ENCODE results near the gene TAF4.
"Not testable (repeated sequence)": the region's sequence is repeated elsewhere in the genome, so short reads cannot be mapped to it uniquely, and the experiment has no call there.

Gene TAF4

GRCh38 chr20:62059920-62060630 lies 5.6 kb downstream of the TAF4 start:
- FAIRE-seq (no peak), DNase-seq (ENCODE audit: extremely low spot score, insufficient read length, low read depth) (no peak)

- DNase-seq (ENCODE audit: extremely low spot score, insufficient read length, low read depth) (no peak), FAIRE-seq (no peak)
Observed at GRCh38 chr20:62059401-62059800, 6.3 kb downstream of the TAF4 start.

DNA sequence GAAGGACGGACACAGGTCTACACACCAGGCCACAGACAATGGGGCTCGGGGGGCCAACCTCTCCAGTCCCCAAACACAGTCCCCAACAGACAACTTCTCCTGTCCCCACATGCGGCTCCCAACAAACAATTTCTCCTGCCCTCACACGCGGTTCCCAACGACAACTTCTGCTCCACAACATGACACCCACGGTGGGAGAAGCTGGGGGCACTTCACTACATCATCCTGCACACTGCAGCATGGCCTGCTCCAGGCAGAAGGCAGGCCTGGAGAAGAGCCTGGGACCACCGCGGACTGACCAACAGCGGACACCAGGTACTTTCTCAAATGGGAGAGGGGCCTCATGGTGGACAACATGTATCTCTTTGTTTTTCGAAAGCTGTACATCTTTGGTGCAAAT lies 6.7 kb downstream of the TAF4 start:
- DNase-seq (ENCODE audit: extremely low spot score, insufficient read length, low read depth) (no peak), FAIRE-seq (no peak)

- DNase-seq (ENCODE audit: extremely low spot score, insufficient read length, low read depth): no peak
Observed at GRCh38 chr20:62056975-62057374, 8.7 kb downstream of the TAF4 start.

DNA sequence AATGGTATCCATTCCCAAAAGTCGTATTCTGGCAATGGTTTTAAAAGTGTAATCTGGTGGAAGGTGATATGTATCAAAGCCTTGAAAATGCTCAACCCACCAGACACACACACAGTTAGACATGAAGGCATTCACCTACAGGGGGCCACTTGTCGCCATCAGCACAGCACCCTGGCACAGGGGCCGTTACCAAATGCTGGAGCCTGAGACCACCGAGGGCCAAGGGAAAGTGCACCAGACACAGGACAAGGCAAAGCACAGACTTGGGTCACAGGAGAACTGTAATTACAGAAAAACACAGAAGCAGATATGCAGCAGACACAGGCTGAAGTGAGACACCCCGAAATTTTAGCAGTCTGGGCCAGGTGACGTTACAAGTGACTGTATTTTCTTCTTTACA lies 9.3 kb downstream of the TAF4 start:
- DNase-seq (ENCODE audit: extremely low spot score, insufficient read length, low read depth) (no peak), FAIRE-seq (no peak)

More at GRCh38 chr20:62056975-62057374, 8.7 kb downstream of the TAF4 start:
- FAIRE-seq: no peak

- DNase-seq (ENCODE audit: extremely low spot score, insufficient read length, low read depth); FAIRE-seq: not testable (repeated sequence)
Observed at GRCh38 chr20:62055862-62056115, 9.9 kb downstream of the TAF4 start.

- no peak for FAIRE-seq
- DNase-seq (ENCODE audit: extremely low spot score, insufficient read length, low read depth): no peak
Observed at GRCh38 chr20:62055106-62055861, 10.4 kb downstream of the TAF4 start.

DNA sequence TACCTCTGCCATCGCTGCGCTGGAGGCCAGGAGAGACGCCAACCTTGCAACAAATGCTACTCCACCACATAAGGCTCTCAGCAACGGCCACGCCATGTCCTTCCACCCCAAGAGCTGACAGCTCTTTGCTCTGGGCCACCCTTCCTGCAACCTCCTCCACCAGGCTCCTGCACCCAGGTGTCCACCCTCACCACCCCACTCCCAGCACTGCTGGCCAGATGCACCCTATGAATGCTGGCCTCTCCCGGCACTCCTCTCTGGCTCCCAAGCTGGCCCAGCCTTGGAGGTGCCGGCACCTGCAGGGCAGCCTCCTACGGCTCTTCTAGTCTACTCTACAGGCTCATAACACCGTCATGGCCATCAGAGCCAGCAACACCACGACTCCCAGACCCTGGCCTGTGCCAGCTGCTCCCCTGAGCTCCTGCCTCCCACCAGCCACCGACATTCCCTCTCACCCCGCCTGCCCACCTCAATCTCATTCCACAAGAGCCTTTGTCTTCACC lies 11.2 kb downstream of the TAF4 start:
- DNase-seq (ENCODE audit: extremely low spot score, insufficient read length, low read depth): no peak
- FAIRE-seq: no peak

- FAIRE-seq (no peak), DNase-seq (ENCODE audit: extremely low spot score, insufficient read length, low read depth) (no peak)
Observed at GRCh38 chr20:62053465-62054196, 12.1 kb downstream of the TAF4 start.

- FAIRE-seq (no peak), DNase-seq (ENCODE audit: extremely low spot score, insufficient read length, low read depth) (no peak)
Observed at GRCh38 chr20:62052842-62053464, 12.7 kb downstream of the TAF4 start.

DNA sequence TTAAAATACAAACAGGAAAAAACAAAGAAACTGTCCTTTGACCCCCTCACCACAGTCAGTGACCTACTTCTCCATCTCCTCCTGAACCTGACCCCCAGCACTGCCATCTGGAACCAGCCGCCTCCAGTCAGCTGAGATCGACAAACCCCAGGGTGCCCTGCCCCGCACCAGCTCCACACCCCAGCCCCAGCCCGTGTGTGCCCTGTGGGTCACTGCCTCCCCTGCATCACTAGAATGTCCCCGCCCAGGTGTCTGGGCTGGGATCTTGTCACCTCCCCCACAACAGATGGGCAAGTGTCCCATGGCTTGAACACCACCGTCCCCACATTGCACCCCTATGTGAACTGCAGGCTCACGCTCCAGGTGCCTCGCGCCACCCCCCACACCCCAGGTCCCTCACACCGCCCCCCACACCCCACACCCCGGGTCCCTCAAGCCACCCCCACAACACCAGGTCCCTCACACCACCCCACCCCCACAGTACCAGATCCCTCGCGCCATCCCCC lies 13.3 kb downstream of the TAF4 start:
- DNase-seq (ENCODE audit: extremely low spot score, insufficient read length, low read depth) (no peak), FAIRE-seq (no peak)

DNA sequence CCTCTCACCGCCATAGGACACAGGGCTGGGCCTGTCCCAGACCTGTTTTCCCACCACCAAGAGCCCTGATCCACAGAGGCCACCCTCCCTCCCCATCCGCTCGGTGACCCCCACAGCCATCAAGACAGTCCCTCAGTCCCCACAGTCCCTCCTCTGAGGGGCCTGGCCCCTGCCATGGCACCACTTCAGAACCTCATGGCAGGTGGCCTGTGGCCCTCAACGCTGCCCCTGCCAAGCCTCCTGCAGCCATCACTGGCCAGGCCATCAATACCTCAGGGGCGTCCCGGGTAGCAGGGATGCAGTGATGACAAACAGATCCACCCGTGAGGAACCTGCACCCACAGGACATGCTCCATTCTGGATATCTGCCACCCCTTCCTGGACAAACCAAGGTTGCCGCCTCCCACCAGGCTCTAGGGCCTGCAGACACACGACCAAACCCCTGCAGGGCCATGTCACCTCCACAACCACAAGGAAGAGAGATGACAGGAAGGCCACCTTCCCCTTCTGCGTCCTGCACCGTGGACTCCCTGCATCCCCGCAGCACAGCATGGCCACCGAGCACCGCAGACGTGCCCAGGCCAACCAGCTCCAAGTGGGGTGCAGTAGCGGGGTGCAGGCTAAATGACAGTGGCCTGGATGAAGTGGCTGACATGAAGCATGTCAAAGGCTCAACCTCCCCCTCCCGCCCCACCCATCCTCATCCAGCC lies 14.0 kb downstream of the TAF4 start:
- no peak for FAIRE-seq
- DNase-seq (ENCODE audit: extremely low spot score, insufficient read length, low read depth): no peak

- DNase-seq (ENCODE audit: extremely low spot score, insufficient read length, low read depth) (no peak), FAIRE-seq (no peak)
Observed at GRCh38 chr20:62051144-62051543, 14.5 kb downstream of the TAF4 start.

DNA sequence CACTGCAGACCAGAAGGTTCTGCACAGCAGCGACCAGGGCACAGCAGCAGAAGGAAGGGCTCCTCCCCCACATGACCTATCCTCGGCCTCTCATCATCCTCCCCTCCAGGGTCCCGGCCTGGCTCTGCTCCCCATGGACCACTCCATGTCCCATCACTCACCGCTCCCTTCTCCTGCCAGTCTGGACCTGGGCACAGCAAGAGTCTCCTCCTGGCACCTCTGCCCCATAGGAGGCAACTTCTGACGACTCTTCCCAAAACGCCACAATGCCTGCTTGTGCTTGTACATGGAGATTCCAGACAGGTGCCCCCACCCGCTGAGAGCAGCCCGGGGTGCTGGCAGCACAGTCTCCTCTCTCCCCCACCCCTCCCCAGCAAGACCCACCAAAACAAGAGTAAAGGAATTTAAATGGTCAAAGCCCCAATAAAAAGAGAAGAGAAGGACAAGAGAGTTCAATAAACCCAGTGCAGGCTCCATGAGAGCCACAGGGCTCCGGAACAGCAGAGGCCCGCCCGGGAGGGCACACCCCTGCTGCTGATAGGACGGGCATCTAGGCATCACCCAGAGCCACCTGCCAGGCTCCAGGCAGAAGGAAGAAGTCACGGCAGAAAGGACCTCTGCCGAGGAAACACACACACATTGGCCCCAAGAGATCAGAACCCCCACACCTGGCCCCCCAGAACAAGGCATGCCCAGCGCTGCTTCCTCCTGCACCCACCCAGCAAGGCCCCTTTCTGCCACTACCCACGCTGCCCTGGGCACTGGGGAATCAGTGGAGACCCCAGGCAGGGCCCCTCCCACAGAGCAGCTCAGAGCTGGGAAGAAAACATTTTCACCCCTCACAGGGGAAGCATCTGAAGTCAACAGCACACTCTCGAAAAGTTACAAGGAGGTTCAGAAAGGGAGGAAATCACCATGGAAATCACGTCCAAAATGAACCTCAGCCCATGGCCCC lies 15.2 kb downstream of the TAF4 start:
- no peak for FAIRE-seq
- no peak for DNase-seq (ENCODE audit: extremely low spot score, insufficient read length, low read depth)

DNA sequence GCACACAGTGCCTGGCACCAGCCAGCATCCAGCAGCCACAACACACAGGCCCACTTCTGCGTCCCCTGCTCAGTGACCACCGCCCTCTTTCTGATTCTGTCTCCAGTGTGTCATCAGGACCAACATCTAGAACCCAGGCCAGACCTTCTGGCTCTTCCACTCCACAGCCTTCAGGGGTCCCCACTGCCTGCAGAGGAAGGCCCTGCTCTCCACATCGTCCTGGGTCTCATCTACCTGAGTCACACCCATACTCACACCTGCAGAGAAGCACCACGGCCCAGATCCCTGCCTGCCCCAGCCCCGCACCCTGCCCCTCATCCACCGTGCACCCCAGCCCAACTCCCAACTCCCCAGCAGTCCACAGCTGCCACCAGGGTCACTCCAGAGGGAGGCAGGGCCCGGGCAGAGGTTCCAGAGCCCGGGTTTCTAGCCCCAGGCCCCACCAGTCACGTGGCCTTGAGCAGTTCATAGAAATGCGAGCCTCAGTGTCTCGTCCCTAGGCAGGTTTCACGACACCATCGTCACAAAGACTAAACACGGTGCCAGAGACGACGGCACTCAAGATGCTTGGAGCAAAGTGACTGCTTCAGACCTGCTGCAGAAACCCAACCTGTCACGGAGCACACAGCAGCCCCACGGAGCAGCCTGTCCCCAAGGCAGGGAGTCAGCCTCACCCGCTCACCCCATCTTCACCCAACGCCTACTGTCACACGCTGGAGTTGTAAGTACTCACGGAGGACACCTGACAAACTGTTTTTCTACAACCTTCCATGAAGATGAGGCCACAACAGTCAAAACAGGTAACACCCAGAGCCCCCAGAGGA lies 16.1 kb downstream of the TAF4 start:
- DNase-seq (ENCODE audit: extremely low spot score, insufficient read length, low read depth): no peak
- FAIRE-seq: no peak

DNA sequence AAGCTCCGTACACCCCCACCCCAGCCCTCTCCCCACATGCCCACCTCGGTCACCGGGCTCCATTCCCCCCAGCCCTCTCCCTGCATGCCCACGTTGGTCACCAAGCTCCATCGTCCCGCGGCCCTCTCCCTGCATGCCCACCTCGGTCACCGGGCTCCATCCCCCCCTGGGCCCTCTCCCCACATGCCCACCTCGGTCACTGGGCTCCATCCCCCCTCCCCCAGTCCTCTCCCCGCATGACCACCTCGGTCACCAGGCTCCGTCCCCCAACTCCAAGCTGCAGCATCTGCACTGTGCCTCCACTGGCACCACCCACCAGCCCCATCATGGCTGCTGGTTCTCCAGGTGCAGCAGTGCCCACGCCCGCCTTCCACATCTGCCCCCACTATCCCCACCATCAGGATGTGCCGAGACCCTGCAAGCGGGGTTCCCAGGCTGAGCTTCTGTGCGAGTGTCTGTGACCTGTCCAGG lies 16.8 kb downstream of the TAF4 start:
- DNase-seq (ENCODE audit: extremely low spot score, insufficient read length, low read depth) (no peak), FAIRE-seq (no peak)

- DNase-seq (ENCODE audit: extremely low spot score, insufficient read length, low read depth) (no peak), FAIRE-seq (no peak)
Observed at GRCh38 chr20:62048346-62048761, 17.3 kb downstream of the TAF4 start.

All from GM18507 (cell line).